ENCODE results near the gene TLX2.

Gene TLX2

DNA sequence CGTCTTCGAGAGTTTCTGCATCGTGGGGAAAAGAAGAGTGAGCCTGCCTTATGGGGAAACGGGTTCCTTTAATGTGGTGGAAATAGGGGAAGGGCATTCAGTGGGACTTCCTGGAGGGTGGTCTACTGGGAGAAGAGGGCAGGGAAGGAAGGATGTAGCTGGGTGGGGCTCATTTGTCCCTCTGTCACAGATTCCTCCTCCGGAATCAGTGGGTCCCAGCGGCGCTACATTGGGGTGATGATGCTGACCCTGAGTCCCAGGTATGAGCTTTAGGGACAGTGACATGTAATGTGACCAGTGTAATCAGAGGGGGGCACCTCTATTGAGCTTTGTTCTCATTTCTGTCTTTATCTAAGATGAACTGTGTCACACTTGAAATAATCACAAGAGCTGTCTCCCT, 17.4 kb downstream of the TLX2 start:
- DNase-seq (ENCODE audit: low read depth in 2 of 2), result no peak

DNA sequence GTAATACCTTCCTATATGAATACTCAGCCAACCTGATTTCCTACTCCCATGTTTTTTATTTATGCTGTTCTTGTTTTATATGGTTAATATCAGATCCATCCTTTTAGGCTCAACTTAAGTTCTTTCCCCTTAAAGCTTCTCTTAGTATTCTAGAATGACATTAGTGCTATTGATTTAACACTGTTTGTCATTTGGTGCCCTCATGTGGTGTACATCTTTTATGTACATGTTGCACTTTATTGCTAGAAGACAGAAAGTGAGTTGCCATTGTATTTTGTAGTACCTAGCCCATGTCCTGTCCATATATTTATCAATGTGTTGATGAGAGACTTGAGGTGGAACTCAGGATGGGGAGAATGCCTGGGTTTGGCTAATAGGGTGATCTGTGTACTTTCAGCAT, 18.0 kb downstream of the TLX2 start:
- DNase-seq (ENCODE audit: low read depth in 2 of 2), result no peak

DNA sequence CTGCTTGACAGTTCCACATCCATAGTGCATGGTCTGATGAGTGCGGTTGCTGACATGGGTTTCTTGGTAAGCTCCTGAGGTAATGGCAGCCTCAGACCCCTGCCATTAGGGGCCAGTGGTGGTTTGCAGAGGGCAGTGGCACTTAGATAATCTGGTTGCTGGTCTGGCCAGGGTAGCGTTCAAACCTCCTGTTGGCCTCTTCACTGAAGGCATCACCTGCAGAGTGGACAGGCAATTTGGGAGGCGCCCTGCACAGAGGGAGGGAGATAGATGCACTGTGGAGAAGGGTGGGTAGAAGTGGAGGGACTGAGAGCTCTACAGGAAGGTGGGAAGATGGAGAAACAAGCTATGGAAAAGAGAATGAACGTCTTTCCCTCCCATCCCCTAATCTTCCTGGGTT, 19.2 kb downstream of the TLX2 start:
- DNase-seq (ENCODE audit: low read depth in 2 of 2), result no peak

DNA sequence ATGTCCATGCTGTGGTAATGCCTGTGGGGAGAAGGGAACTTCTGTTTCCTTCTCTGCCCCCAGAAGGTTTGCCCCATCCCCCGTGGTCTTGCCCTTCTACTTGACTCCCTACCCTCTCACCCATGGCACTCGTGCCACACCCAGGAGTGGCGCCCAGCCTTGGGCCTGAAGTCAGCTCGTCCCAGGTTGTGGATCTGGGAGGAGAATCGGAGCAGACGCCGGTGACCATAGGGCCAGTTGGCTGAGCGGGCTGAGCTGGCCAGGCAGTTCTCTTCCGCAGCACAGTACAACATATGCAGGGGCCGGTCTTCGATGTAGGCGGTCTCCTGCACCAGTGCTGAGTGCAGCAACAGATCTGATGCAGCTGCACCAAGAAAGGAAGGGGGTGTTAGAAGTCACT, 20.2 kb downstream of the TLX2 start:
- no peak for DNase-seq (ENCODE audit: low read depth in 2 of 2)

DNA sequence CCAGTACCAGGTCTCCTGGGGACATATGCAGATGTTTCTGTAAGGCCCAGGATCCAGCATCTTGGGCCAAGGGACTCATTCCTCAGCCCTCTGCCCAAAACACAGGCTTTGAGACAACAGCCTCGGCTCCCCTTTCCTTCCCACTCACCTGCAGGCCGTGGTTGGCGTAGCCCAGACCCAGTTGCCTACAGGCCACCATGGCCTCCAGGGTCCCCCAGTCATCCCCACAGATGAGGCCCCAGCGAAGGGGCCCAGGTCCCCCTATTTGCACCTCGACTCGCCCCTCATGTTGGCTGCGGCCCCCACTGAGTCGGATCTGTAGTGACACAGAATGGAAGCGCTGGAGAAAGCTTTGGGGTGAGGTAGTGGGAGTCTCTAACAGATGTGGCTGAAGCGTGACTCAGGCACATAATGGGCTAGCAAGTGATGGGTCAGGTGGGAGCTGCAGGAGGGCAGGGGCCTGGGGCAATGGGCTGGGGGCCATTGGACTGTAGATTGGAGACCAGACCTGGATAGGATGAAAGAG, 21.3 kb downstream of the TLX2 start:
- no peak for DNase-seq (ENCODE audit: low read depth in 2 of 2)

DNA sequence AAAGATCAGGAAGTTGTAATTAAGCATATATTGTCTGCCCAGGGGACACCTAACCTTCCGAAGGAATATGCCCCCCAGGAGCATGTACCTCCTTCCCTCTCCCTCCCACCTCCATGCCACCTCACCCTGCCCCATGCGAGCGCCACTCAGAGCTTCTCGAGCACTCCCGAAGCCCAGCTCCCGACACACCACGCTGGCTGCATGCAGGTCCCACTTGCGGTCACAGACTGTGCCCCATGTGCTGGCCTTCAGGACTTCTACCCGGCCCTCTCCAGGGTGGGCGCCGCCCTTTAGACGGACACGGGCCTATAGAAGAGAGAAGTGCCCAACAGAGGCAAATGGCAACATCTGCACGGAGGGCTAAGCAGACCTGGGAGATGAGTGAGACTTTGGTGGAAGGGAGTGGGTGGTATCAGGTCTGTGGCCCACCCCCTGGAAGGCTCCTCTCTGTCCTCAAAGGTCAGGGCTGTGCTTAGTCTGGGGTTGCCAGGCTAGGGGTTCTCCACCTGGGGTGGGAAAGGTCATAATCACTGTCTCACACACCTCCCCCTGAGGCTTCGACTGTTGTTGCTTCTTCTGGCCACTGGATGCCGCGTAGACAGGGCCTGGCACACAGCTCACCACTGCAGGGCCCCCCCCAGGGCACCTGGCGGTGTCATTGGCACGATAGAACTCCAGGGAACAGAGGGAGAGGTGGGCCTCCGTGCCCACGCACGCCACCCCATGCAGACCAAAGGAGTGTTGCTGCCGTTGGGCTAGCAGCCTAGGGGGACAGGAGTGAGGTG, 22.1 kb downstream of the TLX2 start:
- no peak for DNase-seq (ENCODE audit: low read depth in 2 of 2)

DNA sequence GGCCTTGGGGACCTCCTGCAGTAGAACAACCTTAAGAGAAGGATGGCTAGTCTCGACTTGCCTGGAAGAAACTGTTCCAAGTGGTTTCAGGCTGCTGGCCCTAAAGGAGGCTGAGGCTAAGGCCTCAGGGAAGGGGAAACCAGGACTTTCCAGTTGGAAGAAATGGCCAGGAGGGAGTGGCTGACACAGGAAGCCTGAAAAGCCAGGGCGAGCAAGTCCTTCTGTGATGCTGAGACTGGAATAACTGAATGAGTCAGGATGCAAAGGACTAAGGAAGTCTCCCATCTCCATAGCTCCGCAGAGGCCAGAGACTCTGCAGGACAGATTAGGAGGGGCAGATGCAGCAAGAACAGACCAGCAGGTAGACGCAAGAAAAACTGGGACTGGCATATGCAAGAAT, 22.9 kb downstream of the TLX2 start:
- no peak for DNase-seq (ENCODE audit: low read depth in 2 of 2)

DNA sequence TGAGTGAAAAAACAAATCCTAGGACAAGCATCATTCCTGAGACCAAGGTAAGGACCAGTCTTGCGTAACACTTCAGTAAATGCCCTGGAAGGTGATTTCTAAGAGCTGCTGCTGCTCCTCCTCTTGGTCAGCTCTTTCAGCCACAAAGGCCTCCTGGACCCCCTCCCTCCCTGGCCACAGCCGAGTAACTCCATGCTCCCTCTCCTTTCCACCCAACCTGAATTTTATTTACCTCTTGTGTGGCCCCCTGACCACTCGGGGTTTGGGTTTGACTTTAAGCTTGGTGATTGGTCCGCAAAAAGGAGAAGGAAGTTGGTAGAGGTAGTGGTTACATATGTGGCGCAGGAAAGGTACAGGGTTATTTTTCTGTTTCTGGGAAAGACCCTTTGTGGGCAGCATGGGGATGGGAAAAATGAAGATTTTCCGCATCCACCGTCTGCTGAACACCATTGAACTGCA, 24.7 kb downstream of the TLX2 start:
- DNase-seq (ENCODE audit: low read depth in 2 of 2), result no peak

DNA sequence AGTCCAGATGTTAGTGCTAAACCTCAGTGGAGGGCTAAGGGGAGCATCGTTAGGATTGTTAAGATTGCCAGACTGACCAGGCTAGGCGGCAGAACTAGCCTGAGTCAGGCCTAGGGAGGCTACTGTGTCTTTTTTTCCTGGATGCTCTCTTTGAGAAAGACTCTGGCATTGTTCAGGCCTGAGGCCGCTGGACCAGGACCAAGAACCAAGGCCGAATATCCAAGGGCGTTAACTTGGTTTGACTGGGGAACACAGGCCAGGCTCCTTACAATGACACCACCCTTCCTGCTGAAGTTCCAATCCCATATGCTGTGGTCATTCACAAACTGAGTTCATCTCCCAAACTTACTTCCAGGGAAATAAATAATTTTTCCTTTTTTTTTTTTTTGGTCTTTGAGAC, 26.0 kb downstream of the TLX2 start:
- no peak for DNase-seq (ENCODE audit: low read depth in 2 of 2)

DNA sequence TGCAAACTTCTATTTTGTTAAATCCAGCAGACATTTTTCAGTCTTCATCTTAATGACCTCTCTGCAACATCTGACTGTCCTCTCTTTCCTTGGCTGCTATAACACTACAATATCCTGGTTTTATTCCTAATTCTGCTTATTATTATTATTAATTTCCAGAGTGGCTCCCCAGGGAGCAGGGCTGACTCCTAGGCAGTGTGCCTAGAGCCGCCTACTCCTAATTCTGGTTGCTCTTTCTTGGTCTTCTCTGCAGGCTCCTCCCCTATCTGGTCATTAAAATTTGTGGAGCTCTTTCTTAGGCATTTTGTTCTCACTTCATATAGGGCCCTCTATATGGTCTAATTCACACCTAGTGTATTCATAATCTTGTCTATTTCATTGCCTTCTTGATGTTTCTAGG, 28.7 kb downstream of the TLX2 start:
- no peak for DNase-seq (ENCODE audit: low read depth in 2 of 2)

DNA sequence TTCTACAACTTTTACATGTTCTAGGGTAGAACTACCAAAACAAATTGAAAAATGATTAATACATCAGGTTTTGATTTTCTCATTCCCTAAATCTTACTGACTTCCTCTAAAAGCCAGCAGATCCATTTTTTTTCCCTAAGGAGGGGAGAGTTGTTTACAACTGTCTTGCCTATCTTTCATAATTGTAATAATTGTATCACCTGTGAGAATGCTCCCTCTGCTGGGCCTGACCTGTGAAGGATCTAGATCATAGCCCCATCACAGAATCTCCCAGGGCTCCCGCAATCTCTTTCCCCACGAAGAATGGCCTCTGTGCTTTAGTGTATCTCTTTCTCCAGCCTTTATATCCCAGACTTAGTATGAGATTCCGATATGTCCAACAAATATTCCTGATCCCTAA, 30.4 kb downstream of the TLX2 start:
- no peak for DNase-seq (ENCODE audit: low read depth in 2 of 2)

DNA sequence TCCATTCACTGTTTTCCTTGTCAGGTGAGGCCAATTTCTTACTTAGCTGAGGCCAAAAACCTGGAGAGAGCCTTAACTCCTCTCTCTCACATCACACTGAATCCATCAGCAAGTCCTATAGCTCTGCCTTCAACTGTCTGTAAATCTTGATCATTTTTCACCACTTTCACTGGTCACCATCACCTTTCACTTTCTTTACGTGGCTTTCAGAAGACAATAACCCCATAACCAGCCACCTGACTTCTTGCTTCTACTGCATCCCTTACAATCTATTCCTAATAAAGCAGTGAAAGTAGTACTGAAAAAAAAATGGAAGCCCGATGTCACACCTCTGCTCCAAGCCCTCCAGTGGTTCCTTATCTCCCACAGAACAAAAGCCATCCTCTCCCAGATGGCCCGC, 31.8 kb downstream of the TLX2 start:
- no peak for DNase-seq (ENCODE audit: low read depth in 2 of 2)

DNA sequence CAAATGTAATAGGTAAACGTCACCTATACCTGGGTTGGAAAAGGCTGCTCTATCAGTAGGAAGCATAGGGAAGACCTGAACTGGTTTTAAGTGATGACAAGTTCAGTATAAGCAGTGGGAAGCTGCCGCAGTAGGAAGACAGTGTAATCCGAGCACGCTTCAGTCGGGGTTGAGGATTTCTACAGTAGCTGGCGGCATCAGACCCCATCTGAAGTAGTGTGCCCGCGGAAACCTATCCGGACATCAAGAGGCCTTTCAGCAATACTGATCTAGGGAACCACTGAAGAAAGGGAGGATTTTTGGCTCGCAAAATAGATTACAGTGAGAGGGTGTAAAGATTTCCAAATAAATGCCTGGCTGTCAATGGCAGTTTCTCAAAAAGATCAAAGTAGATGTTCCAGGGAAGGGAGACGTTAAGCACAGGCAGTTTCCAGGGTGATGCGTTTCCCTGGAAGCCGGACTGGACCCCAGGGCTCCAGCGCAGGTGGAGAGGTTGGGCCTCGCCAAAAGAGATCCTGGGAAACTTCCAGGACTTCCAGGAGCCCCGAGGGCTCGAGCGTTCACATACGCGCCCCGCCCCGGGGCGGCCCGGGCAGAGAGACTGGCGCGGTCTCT, 34.1 kb downstream of the TLX2 start:
- no peak for DNase-seq (ENCODE audit: low read depth in 2 of 2)

DNA sequence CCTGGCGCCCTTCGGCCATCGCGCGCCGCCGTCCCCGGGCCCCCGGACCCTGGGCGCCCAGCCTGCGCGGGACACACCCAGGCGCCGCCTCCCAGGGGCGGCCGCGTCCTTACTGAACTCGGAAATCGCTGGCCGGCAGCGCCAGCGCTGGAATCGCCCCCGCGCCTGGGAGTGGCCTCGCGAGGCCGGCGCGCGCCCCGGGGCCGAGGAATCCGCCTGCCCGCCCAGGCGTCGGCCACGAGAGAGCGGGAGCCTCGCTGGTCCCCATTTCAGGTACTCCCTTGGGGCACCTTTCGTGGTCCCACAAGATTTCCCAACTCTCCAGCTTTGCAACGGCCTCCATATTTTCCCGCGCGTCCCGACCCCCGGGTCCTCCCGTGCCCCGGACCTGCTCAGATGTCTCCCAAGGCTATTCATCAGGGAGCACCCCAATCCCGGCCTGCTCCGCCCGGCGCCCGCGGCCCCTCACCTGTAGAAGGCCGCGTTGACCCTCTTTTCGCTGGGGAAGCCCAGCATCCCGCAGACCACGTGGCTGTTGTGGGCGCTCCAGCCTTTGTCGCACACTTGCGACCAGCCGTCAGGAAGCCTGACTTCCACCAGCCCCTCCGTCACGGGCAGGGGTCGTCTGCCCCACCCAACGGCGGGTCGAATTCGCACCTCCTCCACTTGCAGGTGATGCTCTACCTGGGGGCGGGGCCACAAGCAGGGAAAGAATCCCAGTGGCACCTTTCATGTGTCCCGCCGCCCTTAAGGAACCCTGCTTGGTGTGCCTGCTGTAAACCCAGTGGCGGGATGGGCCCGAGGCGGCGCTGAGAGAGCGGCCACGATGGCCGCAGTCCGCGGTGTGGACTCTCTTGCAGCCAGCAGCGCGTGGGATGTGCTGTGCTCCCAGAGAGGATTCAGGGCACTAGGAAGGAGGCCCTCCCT, 34.9 kb downstream of the TLX2 start:
- DNase-seq (ENCODE audit: low read depth in 2 of 2), result no peak

DNA sequence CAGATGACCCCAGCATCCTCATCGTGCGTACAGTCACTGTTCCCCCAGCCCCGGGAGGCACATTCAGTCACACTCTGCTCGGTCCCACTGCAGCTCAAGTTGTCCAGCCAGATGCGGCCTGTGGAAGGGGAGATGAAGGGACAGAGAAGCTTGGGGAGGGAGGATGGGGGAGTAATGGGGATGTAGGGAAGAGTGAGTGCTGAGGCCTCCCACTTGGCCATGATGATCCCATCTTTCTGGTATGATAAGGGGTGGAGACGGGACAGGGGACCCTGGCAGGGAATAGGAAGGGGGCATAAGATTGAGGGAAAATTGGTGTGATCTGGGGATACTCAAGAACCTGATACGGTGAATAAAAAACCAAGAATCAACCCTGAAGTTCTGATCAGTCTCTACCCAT, 36.0 kb downstream of the TLX2 start:
- DNase-seq (ENCODE audit: low read depth in 2 of 2), result no peak

DNA sequence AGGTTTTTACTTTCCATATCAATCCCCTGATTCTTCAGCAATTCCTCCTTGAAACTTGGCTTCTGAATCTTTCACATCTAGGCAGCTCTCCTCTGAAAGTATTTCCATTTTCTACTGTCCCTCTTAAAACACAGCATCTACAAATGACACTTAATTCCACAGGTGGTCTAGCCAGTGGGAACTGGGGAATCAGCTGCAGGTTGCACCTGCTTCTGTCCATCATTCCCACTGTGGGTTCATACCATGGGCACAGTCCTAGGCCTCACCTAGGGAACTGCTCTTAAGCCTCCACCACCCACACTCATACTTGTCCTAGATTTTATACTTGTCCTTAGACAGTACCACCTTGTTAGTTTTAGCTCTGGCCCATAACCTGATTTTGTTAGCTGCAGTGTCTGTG, 37.3 kb downstream of the TLX2 start:
- DNase-seq (ENCODE audit: low read depth in 2 of 2), result no peak

DNA sequence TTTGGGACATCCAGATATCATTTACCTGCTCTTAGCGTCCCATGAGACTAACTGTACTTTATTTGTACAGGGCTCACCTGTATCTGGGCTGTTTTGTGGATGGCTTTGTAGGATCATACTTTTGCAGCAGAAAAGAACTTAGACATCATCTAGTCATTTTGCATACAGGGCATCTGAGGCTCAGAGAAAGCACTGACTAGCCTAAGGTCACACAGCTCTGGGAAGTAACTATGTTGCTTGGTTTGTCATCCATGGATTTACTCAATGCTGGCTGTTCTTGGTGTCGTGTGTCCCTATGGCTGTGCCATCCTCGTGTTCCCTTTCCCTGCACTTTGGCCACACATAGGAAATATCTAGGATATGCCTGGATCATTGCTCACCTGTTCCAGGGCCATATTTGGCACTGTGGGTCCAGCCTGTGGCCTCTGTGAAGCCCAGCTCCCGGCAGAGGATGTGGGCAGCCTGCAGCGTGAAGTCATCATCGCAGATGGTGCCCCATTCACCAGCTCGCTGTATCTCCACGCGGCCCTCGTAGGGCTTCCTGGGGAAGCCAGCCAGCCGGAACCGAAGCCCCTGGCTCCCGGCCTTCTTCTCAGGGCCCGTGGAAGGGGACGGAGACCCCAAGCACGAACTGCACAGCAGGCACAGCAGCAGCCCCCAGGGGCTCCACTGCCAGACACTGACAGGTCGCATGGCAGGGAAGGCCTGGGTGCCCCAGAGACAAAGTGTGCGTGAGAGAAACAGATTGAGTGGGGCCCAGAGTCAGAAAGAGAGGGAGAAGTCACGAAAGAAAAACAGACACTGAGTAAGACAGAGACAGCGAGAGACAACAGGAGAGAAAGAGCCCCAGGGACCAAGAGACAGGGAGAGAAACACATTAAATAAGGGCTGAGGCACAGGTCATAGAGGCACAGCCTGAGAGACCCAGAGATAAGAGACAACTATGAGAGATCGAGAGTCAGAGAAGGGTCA, 38.0 kb downstream of the TLX2 start:
- no peak for DNase-seq (ENCODE audit: low read depth in 2 of 2)

DNA sequence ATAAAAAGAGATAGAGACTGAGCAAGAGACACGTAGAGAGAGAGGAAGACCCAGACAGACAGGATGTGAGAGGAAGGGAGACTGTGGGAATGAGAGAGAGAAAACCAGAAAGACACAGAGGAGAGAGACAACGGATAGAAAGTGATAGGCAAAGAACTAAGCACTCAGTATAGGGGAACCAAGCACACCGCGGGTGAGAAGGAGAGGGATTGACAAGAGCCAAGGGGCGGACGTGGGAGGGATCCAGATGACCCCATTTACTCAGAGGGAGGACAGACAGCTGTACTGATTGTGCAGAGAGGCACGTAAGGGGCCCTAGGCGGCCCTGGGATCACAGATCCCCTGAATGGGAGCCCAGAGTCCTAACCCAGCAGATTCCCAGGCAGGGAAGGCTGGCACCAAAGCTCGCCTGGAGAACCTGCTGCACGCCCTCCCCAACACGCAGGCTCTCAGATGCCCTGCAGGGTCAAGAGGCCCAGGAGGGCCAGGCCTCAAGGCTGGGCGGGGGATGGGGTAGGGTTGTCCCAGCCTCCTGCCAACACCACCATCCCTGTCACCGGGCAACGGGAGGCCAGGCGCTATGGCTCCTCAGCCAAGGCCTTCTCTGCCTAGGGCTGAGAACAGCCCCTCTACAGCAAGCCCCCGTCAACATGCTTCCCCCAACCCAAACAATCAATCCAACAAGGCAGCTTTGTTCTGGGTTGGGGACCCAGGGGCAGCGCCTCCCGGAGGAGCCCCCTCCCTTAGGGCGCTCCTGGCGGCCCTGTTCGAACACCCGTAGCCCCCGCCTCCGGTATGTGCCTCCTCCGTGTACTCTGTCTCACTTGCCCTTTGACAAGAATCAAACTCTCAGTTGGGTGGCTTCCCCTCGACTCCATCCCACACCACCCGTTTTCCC, 38.9 kb downstream of the TLX2 start:
- no peak for DNase-seq (ENCODE audit: low read depth in 2 of 2)

DNA sequence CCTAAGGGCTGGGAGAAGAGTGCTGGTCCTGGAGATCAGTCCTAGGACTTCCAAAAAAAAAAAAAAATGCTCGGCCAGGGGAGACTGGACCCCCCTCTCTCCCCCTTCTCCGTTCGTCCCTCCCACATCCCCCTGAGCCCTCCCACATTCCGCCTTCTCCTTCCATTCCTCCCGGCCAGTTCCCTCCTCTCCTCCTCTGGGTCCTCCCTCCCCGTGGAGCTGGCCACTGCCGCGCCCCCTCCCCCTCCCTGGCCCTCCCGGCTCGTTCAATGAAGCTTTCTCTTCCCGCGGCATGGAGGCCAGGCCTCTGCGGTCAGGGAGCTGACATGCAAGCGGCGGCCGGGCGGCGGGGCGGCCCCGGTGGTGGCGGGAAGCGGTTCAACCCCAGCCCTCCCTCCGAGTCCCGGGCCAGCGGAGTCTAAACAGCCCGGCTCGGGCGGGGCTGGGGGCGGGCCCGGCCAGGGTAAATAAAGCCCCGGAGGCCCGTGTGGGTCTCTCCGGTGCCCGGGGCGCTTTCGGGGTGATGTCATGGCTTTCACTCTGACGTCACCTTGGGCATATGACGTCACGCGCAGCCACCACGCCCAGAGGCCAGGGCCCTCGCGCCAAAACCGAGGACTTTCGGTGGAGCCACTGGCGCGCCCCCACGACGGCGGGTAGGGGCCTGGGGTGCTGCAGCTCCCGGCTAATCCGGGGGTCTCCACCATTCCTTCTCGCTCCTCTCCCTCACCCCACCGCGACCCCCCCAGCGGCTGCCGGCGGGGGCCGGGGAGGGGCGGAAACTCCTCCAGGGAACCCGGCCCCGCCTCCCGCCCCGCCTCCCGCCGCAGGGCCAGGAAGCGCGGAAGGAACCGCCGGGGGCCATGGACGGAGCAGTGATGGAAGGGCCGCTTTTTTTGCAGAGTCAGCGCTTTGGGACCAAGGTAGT, 39.9 kb downstream of the TLX2 start, which contains the start of the genes DOK1 and LOXL3:
Gene DOK1 (plus strand): TSS at position 829 of the 928 bp plus-strand sequence. CDS start 35 bp downstream, at position 864.
Gene LOXL3 (minus strand): TSS at position 51 of the 928 bp plus-strand sequence. CDS start 1,308 bp downstream, outside the sequence.
- peak; percentile 59 to 73 for DNase-seq (ENCODE audit: low read depth in 2 of 2)
